PFSK-1 (cell line): Measurements from ENCODE around the gene ERCC5. TPM values are rescaled to one million over a fixed set of nuclear protein-coding genes. Genes with fewer than 3 reads are reported as not detected.

Source experiments
- FOXP2 ChIP-seq: optimal IDR thresholded peaks from 2 replicates; pipeline ENCODE3; 2011; ENCODE audit warnings: borderline replicate concordance, control low read depth, inconsistent platforms; ENCODE audit not compliant: insufficient read depth; ENCODE audit errors: extremely low read length, extremely low read depth
- POLR2AphosphoS5 ChIP-seq: IDR thresholded peaks from 2 replicates; pipeline ENCODE4 v1.6.1; 2012; ENCODE audit warnings: low read depth, mild to moderate bottlenecking, control low read depth, low read length, moderate library complexity
- REST ChIP-seq, 2 experiments: IDR thresholded peaks; 2 replicates each; pipeline versions ENCODE4 v1.6.1 to v1.8.0; 2011 to 2012; ENCODE audit warnings: low read depth in 2 of 2, low read length in 2 of 2, control low read depth in 1 of 2, inconsistent platforms in 1 of 2, mild to moderate bottlenecking in 1 of 2, moderate library complexity in 1 of 2; ENCODE audit not compliant: insufficient read depth in 1 of 2
- SIN3A ChIP-seq: IDR thresholded peaks from 2 replicates; pipeline ENCODE4 v1.6.1; 2012; ENCODE audit warnings: mild to moderate bottlenecking, low read length, moderate library complexity, borderline replicate concordance; ENCODE audit not compliant: insufficient read depth
- TAF1 ChIP-seq: IDR thresholded peaks from 2 replicates; pipeline ENCODE4 v1.6.1; 2012; ENCODE audit warnings: low read length, control low read depth, borderline replicate concordance; ENCODE audit not compliant: insufficient read depth
- polyA plus RNA-seq: library from polyadenylated mRNA; unstranded; fragments of >200 nt; gene quantifications from one replicate; pipeline ENCODE4 v1.2.1, GENCODE V29; 2012; ENCODE audit warnings: low read depth, missing spikeins; ENCODE audit not compliant: insufficient read length

Gene ERCC5
- polyA plus RNA-seq: 4.7 TPM

GRCh38 chr13:102845630-102846260, at the start of gene ERCC5:
TSS of gene ERCC5 (plus strand) at chr13:102846032. CDS start at chr13:102846267, 235 bp downstream.
- TF ChIP-seq REST (IDR thresholded peaks at IDR 0.05; ENCODE audit: insufficient read depth in 1 of 2, low read depth in 2 of 2, low read length in 2 of 2): peak in 1 of 2 experiments; percentile 24; a peak in 1 of 4 replicates
- TF ChIP-seq TAF1: peak; percentile 60; the same call in 1 of the 2 replicates
- TF ChIP-seq POLR2AphosphoS5: peak; percentile 73
- peak; percentile 23; the same call in 1 of the 2 replicates for TF ChIP-seq SIN3A
- peak; percentile 71 for TF ChIP-seq FOXP2

GRCh38 chr13:102798581-102799425, 47.0 kb upstream of the ERCC5 start, which contains the start of the genes BIVM and POGLUT2:
TSS of gene BIVM (plus strand) at chr13:102799119. CDS start at chr13:102807268, 8,149 bp downstream.
TSS of gene POGLUT2 (minus strand) at chr13:102798976. CDS start at chr13:102798670, 306 bp downstream.
- peak; percentile 67; the same call in 1 of the 2 replicates for TF ChIP-seq TAF1
- TF ChIP-seq POLR2AphosphoS5: peak; percentile 68; the same call in 1 of the 2 replicates
- no peak for TF ChIP-seq REST (IDR thresholded peaks at IDR 0.05; ENCODE audit: insufficient read depth in 1 of 2, low read depth in 2 of 2, low read length in 2 of 2)
- no peak for TF ChIP-seq SIN3A
- no peak for TF ChIP-seq FOXP2

GRCh38 chr13:102799426-102800144, 46.2 kb upstream of the ERCC5 start:
- TF ChIP-seq REST (IDR thresholded peaks at IDR 0.05; ENCODE audit: insufficient read depth in 1 of 2, low read depth in 2 of 2, low read length in 2 of 2): no peak
- TF ChIP-seq TAF1: no peak
- no peak for TF ChIP-seq POLR2AphosphoS5
- TF ChIP-seq FOXP2: no peak
- no peak for TF ChIP-seq SIN3A

GRCh38 chr13:102800145-102801041, 45.4 kb upstream of the ERCC5 start:
- TF ChIP-seq FOXP2 (peak; percentile 42), POLR2AphosphoS5 (no peak; the same call in 1 of the 2 replicates)
